ENCODE results near the gene SNRNP70. TPM values are rescaled to one million over a fixed set of nuclear protein-coding genes. Genes with fewer than 3 reads are reported as not detected.

Gene SNRNP70
- polyA plus RNA-seq, 3 donors, result 27.4 to 360 (median 40.4) TPM

- peaks cover 13 to 53% of the 10 kb centered on the region in 2 donors for H3K27me3 ChIP-seq (ENCODE audit: control insufficient read depth in 2 of 2, insufficient read depth in 2 of 2, low read length in 2 of 2)
- TF ChIP-seq, protein P1, sequence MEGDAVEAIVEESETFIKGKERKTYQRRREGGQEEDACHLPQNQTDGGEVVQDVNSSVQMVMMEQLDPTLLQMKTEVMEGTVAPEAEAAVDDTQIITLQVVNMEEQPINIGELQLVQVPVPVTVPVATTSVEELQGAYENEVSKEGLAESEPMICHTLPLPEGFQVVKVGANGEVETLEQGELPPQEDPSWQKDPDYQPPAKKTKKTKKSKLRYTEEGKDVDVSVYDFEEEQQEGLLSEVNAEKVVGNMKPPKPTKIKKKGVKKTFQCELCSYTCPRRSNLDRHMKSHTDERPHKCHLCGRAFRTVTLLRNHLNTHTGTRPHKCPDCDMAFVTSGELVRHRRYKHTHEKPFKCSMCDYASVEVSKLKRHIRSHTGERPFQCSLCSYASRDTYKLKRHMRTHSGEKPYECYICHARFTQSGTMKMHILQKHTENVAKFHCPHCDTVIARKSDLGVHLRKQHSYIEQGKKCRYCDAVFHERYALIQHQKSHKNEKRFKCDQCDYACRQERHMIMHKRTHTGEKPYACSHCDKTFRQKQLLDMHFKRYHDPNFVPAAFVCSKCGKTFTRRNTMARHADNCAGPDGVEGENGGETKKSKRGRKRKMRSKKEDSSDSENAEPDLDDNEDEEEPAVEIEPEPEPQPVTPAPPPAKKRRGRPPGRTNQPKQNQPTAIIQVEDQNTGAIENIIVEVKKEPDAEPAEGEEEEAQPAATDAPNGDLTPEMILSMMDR (IDR thresholded peaks at IDR 0.05), result no peak
- peak overlapping the region in 1 of 2 donors; percentile 93 for H3K4me3 Mint-ChIP-seq
- no peak overlapping the region for H2AFZ ChIP-seq (ENCODE audit: insufficient read depth, low read depth, low read length, poor library complexity, severe bottlenecking)
- peaks cover 3 to 4% of the 10 kb centered on the region in 2 donors for H3K36me3 Mint-ChIP-seq
- no peak for DNase-seq
- H3K4me1 ChIP-seq (ENCODE audit: control insufficient read depth in 1 of 2, insufficient read depth in 2 of 2, low read length in 2 of 2), result peaks cover 39 to 47% of the 10 kb centered on the region in 2 donors
- peaks cover 6 to 36% (median 23%) of the 10 kb centered on the region in 7 donors for H3K9me3 Mint-ChIP-seq
- H3K79me2 ChIP-seq (ENCODE audit: insufficient read depth, low read length), result no peaks in the 10 kb centered on the region
- H3K4me1 Mint-ChIP-seq, result peaks cover 41% of the 10 kb centered on the region
- H3K4me3 ChIP-seq (replicated peaks in 1 of 3; ENCODE audit: low read depth in 2 of 3, low read length in 3 of 3), result no peak overlapping the region
- WGBS (ENCODE audit: insufficient coverage), result 76% methylated on average over 11 of the region's 11 CpGs
- H3K27ac Mint-ChIP-seq, result peak overlapping the region in 2 of 7 donors; percentile 10 to 63
- no peaks in the 10 kb centered on the region for H4K20me1 ChIP-seq (ENCODE audit: insufficient read depth, low read length)
- no peak overlapping the region for H3K27ac ChIP-seq (ENCODE audit: low read depth in 1 of 2, low read length in 2 of 2)
- H3K27me3 Mint-ChIP-seq (ENCODE audit: low read depth in 3 of 3), result peaks cover 63 to 74% (median 72%) of the 10 kb centered on the region in 3 donors
- no peaks in the 10 kb centered on the region for H3K36me3 ChIP-seq (replicated peaks in 1 of 2; ENCODE audit: control insufficient read depth in 1 of 2, insufficient read depth in 2 of 2, low read length in 2 of 2)
- H3K9me3 ChIP-seq (replicated peaks in 1 of 2; ENCODE audit: control insufficient read depth in 1 of 2, insufficient read depth in 1 of 2, low read length in 2 of 2), result peaks cover 22 to 30% of the 10 kb centered on the region in 2 donors
- H3K4me2 ChIP-seq (replicated peaks; ENCODE audit: extremely low read depth, low read length, poor library complexity, severe bottlenecking), result no peak overlapping the region
- no peak overlapping the region for H3K9ac ChIP-seq (ENCODE audit: insufficient read depth, low read length, poor library complexity, severe bottlenecking)
- intact Hi-C loops (cut with micrococcal nuclease), result loop anchor here (5.0 kb wide), 2 partner anchors 36 to 51 kb away; partner anchors contain the start of gene LIN7B (in 1 of the 2)
Observed at GRCh38 chr19:49148044-49148682, 62.9 kb downstream of the SNRNP70 start.

GRCh38 chr19:49148784-49149651 lies 63.8 kb downstream of the SNRNP70 start:
- peak overlapping the region; percentile 87 for H3K4me2 ChIP-seq (replicated peaks; ENCODE audit: extremely low read depth, low read length, poor library complexity, severe bottlenecking)
- H3K27me3 ChIP-seq (ENCODE audit: control insufficient read depth in 2 of 2, insufficient read depth in 2 of 2, low read length in 2 of 2), result peaks cover 13 to 54% of the 10 kb centered on the region in 2 donors
- Mint-ChIP-seq H3K4me1 (peaks cover 45% of the 10 kb centered on the region), H3K27me3 (ENCODE audit: low read depth in 3 of 3) (peaks cover 67 to 77% (median 70%) of the 10 kb centered on the region in 3 donors), H3K4me3 (peak overlapping the region; percentile 79 to 93), H3K36me3 (peaks cover 3 to 4% of the 10 kb centered on the region in 2 donors), H3K9me3 (peaks cover 7 to 37% (median 25%) of the 10 kb centered on the region in 7 donors), H3K27ac (peak overlapping the region in 1 of 7 donors; percentile 63)
- H2AFZ ChIP-seq (ENCODE audit: insufficient read depth, low read depth, low read length, poor library complexity, severe bottlenecking), result peak overlapping the region; percentile 86
- H3K9me3 ChIP-seq (replicated peaks in 1 of 2; ENCODE audit: control insufficient read depth in 1 of 2, insufficient read depth in 1 of 2, low read length in 2 of 2), result peaks cover 22 to 30% of the 10 kb centered on the region in 2 donors
- no peak overlapping the region for H3K27ac ChIP-seq (ENCODE audit: low read depth in 1 of 2, low read length in 2 of 2)
- peak overlapping the region in 2 of 3 experiments; percentile 59 to 79 for H3K4me3 ChIP-seq (replicated peaks in 1 of 3; ENCODE audit: low read depth in 2 of 3, low read length in 3 of 3)
- no peaks in the 10 kb centered on the region for H3K79me2 ChIP-seq (ENCODE audit: insufficient read depth, low read length)
- H3K4me1 ChIP-seq (ENCODE audit: control insufficient read depth in 1 of 2, insufficient read depth in 2 of 2, low read length in 2 of 2), result peaks cover 39 to 53% of the 10 kb centered on the region in 2 donors
- DNase-seq, result peak; percentile 49 to 64 (median 54)
- no peaks in the 10 kb centered on the region for H4K20me1 ChIP-seq (ENCODE audit: insufficient read depth, low read length)
- 5% methylated on average over 45 of the region's 49 CpGs for WGBS (ENCODE audit: insufficient coverage)
- no peak overlapping the region for H3K9ac ChIP-seq (ENCODE audit: insufficient read depth, low read length, poor library complexity, severe bottlenecking)
- TF ChIP-seq, protein P1 (IDR thresholded peaks at IDR 0.05), result no peak
- no peaks in the 10 kb centered on the region for H3K36me3 ChIP-seq (replicated peaks in 1 of 2; ENCODE audit: control insufficient read depth in 1 of 2, insufficient read depth in 2 of 2, low read length in 2 of 2)
- intact Hi-C loops (cut with micrococcal nuclease), result loop anchor here (5.0 kb wide), 2 partner anchors 37 to 52 kb away; partner anchors contain the start of gene LIN7B (in 1 of the 2)

Measured in CD14-positive monocyte (primary cell).